GM23338 (cell line): ENCODE results near the gene FBL. TPM values are rescaled to one million over a fixed set of nuclear protein-coding genes. Genes with fewer than 3 reads are reported as not detected.

ENCODE experiments used
- ATAC-seq: fragments of 200-7000 bp; cut with Tn5 transposase; 3 replicates; pipeline ENCODE4 v1.9.1; 2020
- DNase-seq: peaks from one replicate; pipeline ENCODE4 v3.0.0-alpha.2; 2015; ENCODE audit warnings: low spot score
- H2AFZ ChIP-seq: fragments of 200-600 bp; sonication (generic); 2 replicates; pipeline ENCODE4 v1.8.0; 2016; ENCODE audit warnings: antibody characterized with exemption, mild to moderate bottlenecking, moderate library complexity
- H3F3A ChIP-seq: fragments of 200-600 bp; sonication (generic); replicated peaks from 2 replicates; pipeline ENCODE4 v1.8.0; 2017; ENCODE audit warnings: antibody characterized with exemption, mixed run types, low read depth
- H3K27ac ChIP-seq: fragments of 200-600 bp; sonication (generic); 2 replicates; pipeline ENCODE4 v1.6.1; 2016; ENCODE audit warnings: low read depth
- H3K27me3 ChIP-seq: fragments of 200-600 bp; sonication (generic); 2 replicates; pipeline ENCODE4 v1.8.0; 2016; ENCODE audit warnings: mild to moderate bottlenecking, mixed run types, moderate library complexity; ENCODE audit not compliant: insufficient read depth
- H3K36me3 ChIP-seq: fragments of 200-600 bp; sonication (generic); 2 replicates; pipeline ENCODE4 v1.8.0; 2016; ENCODE audit warnings: mild to moderate bottlenecking; ENCODE audit not compliant: insufficient read depth
- H3K4me1 ChIP-seq: fragments of 200-600 bp; sonication (generic); 2 replicates; pipeline ENCODE4 v1.8.0; 2016; ENCODE audit warnings: mild to moderate bottlenecking, moderate library complexity; ENCODE audit not compliant: insufficient read depth
- H3K4me2 ChIP-seq: fragments of 200-600 bp; sonication (generic); 2 replicates; pipeline ENCODE4 v1.7.1; 2017; ENCODE audit warnings: mixed run types
- H3K4me3 ChIP-seq: fragments of 200-600 bp; sonication (generic); 2 replicates; pipeline ENCODE4 v1.6.1; 2016; ENCODE audit warnings: mixed run types
- H3K79me2 ChIP-seq: fragments of 200-600 bp; sonication (generic); replicated peaks from 2 replicates; pipeline ENCODE4 v1.8.0; 2017; ENCODE audit warnings: mild to moderate bottlenecking; ENCODE audit not compliant: insufficient read depth
- H3K9me2 ChIP-seq: fragments of 200-600 bp; sonication (generic); 2 replicates; pipeline ENCODE4 v1.8.0; 2017; ENCODE audit not compliant: insufficient read depth
- H4K20me1 ChIP-seq: fragments of 200-600 bp; sonication (generic); replicated peaks from 2 replicates; pipeline ENCODE4 v1.8.0; 2017; ENCODE audit warnings: mild to moderate bottlenecking; ENCODE audit not compliant: insufficient read depth
- H3K27ac Mint-ChIP-seq: 2 replicates; pipeline ENCODE4 v1.8.0; 2020; ENCODE audit warnings: inconsistent platforms, mild to moderate bottlenecking, moderate library complexity, mixed read lengths
- H3K27me3 Mint-ChIP-seq: 3 replicates; pipeline ENCODE4 v1.8.0; 2022; ENCODE audit warnings: low read depth, mild to moderate bottlenecking, moderate library complexity, mixed read lengths, inconsistent platforms; ENCODE audit not compliant: insufficient read depth, poor library complexity
- H3K36me3 Mint-ChIP-seq: 3 replicates; pipeline ENCODE4 v1.8.0; 2021; ENCODE audit warnings: low read depth, mild to moderate bottlenecking, inconsistent platforms, moderate library complexity, mixed read lengths
- H3K4me1 Mint-ChIP-seq: 3 replicates; pipeline ENCODE4 v1.8.0; 2020; ENCODE audit warnings: mild to moderate bottlenecking, inconsistent platforms, mixed read lengths
- H3K4me3 Mint-ChIP-seq: 3 replicates; pipeline ENCODE4 v1.8.0; 2021; ENCODE audit warnings: moderate library complexity, mild to moderate bottlenecking, inconsistent platforms, mixed read lengths
- H3K9me3 Mint-ChIP-seq: 3 replicates; pipeline ENCODE4 v1.8.0; 2020; ENCODE audit warnings: moderate library complexity, mild to moderate bottlenecking, inconsistent platforms, mixed read lengths
- CREB1 ChIP-seq: fragments of 250-450 bp; sonication (Bioruptor Pico); IDR thresholded peaks from 2 replicates; pipeline ENCODE4 v1.5.0; 2020; ENCODE audit warnings: low read depth, mild to moderate bottlenecking, moderate library complexity
- CTCF ChIP-seq, 2 experiments: fragments of 200-600 bp in 1 of 2; sonication (generic) in 1 of 2; conservative IDR thresholded peaks; 2 replicates each; pipeline versions ENCODE4 v1.5.1 to v1.6.1; 2016 to 2017; ENCODE audit warnings: antibody characterized with exemption in 2 of 2, low read depth in 2 of 2, mild to moderate bottlenecking in 2 of 2, moderate library complexity in 1 of 2
- EZH2 ChIP-seq: fragments of 200-600 bp; sonication (generic); IDR thresholded peaks from one replicate; pipeline ENCODE4 v1.8.0; 2017; ENCODE audit warnings: antibody characterized with exemption, mild to moderate bottlenecking, low read depth; ENCODE audit not compliant: unreplicated experiment
- POLR2AphosphoS5 ChIP-seq: IDR thresholded peaks from 2 replicates; pipeline ENCODE4 v1.6.1; 2016; ENCODE audit warnings: antibody characterized with exemption, low read depth
- REST ChIP-seq: IDR thresholded peaks from one replicate; pipeline ENCODE4 v1.6.1; 2018; ENCODE audit warnings: antibody characterized with exemption; ENCODE audit not compliant: unreplicated experiment
- ZNF331 ChIP-seq: fragments of 250-450 bp; sonication (Bioruptor Pico); IDR thresholded peaks from 2 replicates; pipeline ENCODE4 v1.5.0; 2020; ENCODE audit warnings: low read depth, mild to moderate bottlenecking, moderate library complexity
- ZNF462 ChIP-seq: fragments of 250-450 bp; sonication (Bioruptor Pico); IDR thresholded peaks from 2 replicates; pipeline ENCODE4 v1.5.0; 2020; ENCODE audit warnings: mild to moderate bottlenecking, moderate library complexity
- polyA plus RNA-seq: library from polyadenylated mRNA; unstranded; fragments of >200 nt; fragmentation: Nextera tagmentation; extraction: Ambion mirVana; gene quantifications from 2 replicates; pipeline ENCODE4 v1.2.1, GENCODE V29; 2016
- total RNA-seq: library from RNA; depleted of rRNA; stranded (reverse); fragments of >200 nt; shearing (Covaris generic); gene quantifications from 2 replicates; pipeline ENCODE4 v1.2.3, GENCODE V29; 2014

The FBL gene
- total and polyA plus RNA-seq, 2 experiments from 2014 or later: 403 to 553 TPM

GRCh38 chr19:39797083-39797482, 49.1 kb downstream of the FBL start (continued):
- TF ChIP-seq ZNF462: no peak
- no peak for TF ChIP-seq REST

- Histone ChIP-seq H4K20me1 (no peaks in the 10 kb centered on the region), H3K27me3 (no peaks in the 10 kb centered on the region), H3K79me2 (no peaks in the 10 kb centered on the region), H3K9me2 (no peaks in the 10 kb centered on the region), H3K27ac (no peak overlapping the region), H3K4me1 (peaks cover 19% of the 10 kb centered on the region), H3K4me2 (peak overlapping the region; percentile 49), H2AFZ (peak overlapping the region; percentile 53; the same call in 1 of the 2 replicates), H3K4me3 (no peak overlapping the region), H3K36me3 (no peaks in the 10 kb centered on the region), H3F3A (no peaks in the 10 kb centered on the region)
- peak; percentile 54 for ATAC-seq
- TF ChIP-seq CREB1 (CRISPR knock-in tag) (no peak), CTCF (conservative IDR thresholded peaks at IDR 0.05; ENCODE audit: low read depth in 2 of 2) (no peak), POLR2AphosphoS5 (0 out of 2 replicates have a peak, but pooled peaks have one; percentile 40), EZH2 (no peak), REST (no peak), ZNF331 (CRISPR knock-in tag) (no peak)
- Mint-ChIP-seq H3K36me3 (no peaks in the 10 kb centered on the region), H3K4me3 (no peak overlapping the region), H3K4me1 (peaks cover 26% of the 10 kb centered on the region), H3K27me3 (no peaks in the 10 kb centered on the region), H3K27ac (peak overlapping the region; percentile 62; the same call in 1 of the 2 replicates), H3K9me3 (no peaks in the 10 kb centered on the region)
- DNase-seq: peak; percentile 37
Observed at GRCh38 chr19:39796000-39796498, 50.1 kb downstream of the FBL start.
